K562 (cell line): Measurements from ENCODE around the gene ART4. TPM values are rescaled to one million over a fixed set of nuclear protein-coding genes. Genes with fewer than 3 reads are reported as not detected.
A peak's percentile ranks its signal among the peaks of the same experiment; 100 is the strongest.

Experiments used
- HBP1 ChIP-seq: fragments of 450-650 bp; formaldehyde crosslinking; IDR thresholded peaks from 2 replicates; pipeline ENCODE4 v1.4.0; 2022; ENCODE audit warnings: missing genetic modification characterization
- REST ChIP-seq, 2 experiments: fragments of 450-650 bp; formaldehyde crosslinking in 1 of 2; IDR thresholded peaks; 2 replicates each; pipeline versions ENCODE4 v1.4.0 to v1.6.1; 2014 to 2020; ENCODE audit warnings: mild to moderate bottlenecking in 2 of 2, borderline replicate concordance in 1 of 2, low read depth in 1 of 2
- polyA plus RNA-seq, 8 experiments: library from polyadenylated mRNA; depleted of rRNA in 4 of 8; stranded (reverse) in 5 of 8; unstranded in 3 of 8; fragments of >200 nt; fragmentation: Nextera tagmentation in 2 of 8; fragmentation: Illumina TruSeq in 1 of 8; extraction: Ambion mirVana in 2 of 8; extraction: Trizol in 1 of 8; gene quantifications; 2 replicates each; pipeline versions ENCODE4 v1.2.1 to v1.2.3, GENCODE V29; 2011 to 2014; ENCODE audit warnings: inconsistent platforms in 1 of 8, missing spikeins in 1 of 8
- total RNA-seq, 7 experiments: library from RNA; depleted of rRNA in 6 of 7; stranded (reverse); fragments of >200 nt in 6 of 7; fragmentation: Illumina TruSeq in 2 of 7; extraction: Trizol in 2 of 7; gene quantifications; 2 replicates each; pipeline versions ENCODE4 v1.2.1 to v1.2.3, GENCODE V29; 2011 to 2021; ENCODE audit warnings: low replicate concordance in 1 of 7

Gene ART4
- total and polyA plus RNA-seq, 9 of the 15 experiments (the other 6 are each of a cell fraction or from before 2014, with no cell fraction given), result 0.07 TPM; not detected in 8

GRCh38 chr12:14845350-14845750 lies 2.0 kb upstream of the ART4 start (continued):
- TF ChIP-seq HBP1 (CRISPR knock-in tag) (0 out of 2 replicates have a peak, but pooled peaks have one; percentile 53), REST (IDR thresholded peaks at IDR 0.05; ENCODE audit: borderline replicate concordance) (peak; percentile 34; the same call in 1 of the 2 replicates), REST (CRISPR knock-in tag; IDR thresholded peaks at IDR 0.05; ENCODE audit: low read depth) (no peak)
